Fibroblast of the aortic adventitia (primary cell): ENCODE measurements around the gene ALG8. TPM values are rescaled to one million over a fixed set of nuclear protein-coding genes. Genes with fewer than 3 reads are reported as not detected.

ENCODE experiments used
- DNase-seq: peaks from one replicate; pipeline ENCODE4 v3.0.0-alpha.2; 2010; ENCODE audit warnings: low read depth
- H3K4me3 ChIP-seq: 2 replicates; pipeline ENCODE4 v1.5.1; 2011; ENCODE audit warnings: low read depth, mild to moderate bottlenecking, control low read depth, low read length, moderate library complexity
- CTCF ChIP-seq: IDR thresholded peaks from 2 replicates; pipeline ENCODE4 v1.5.1; 2011; ENCODE audit warnings: mild to moderate bottlenecking, low read length, control low read depth, inconsistent platforms; ENCODE audit not compliant: insufficient read depth
- total RNA-seq: library from RNA; depleted of rRNA; stranded (reverse); fragments of >200 nt; gene quantifications from 2 replicates; pipeline ENCODE4 v1.2.3, GENCODE V29; 2012; ENCODE audit warnings: low replicate concordance

Gene ALG8
- total RNA-seq, 1 donor = 56.6 TPM

- DNase-seq = no peak
- H3K4me3 ChIP-seq = no peak overlapping the region
- no peak for TF ChIP-seq CTCF
Measured at GRCh38 chr11:78160557-78160956, 21.1 kb upstream of the ALG8 start.

- H3K4me3 ChIP-seq = no peak overlapping the region
- peak; percentile 87 for DNase-seq
- TF ChIP-seq CTCF = no peak
Measured at GRCh38 chr11:78158987-78159652, 19.7 kb upstream of the ALG8 start.

- peak; percentile 83 for DNase-seq
- TF ChIP-seq CTCF = no peak
Measured at GRCh38 chr11:78156127-78156844, 16.9 kb upstream of the ALG8 start.

GRCh38 chr11:78151804-78152203 lies 12.4 kb upstream of the ALG8 start:
- TF ChIP-seq CTCF = no peak
- DNase-seq = no peak
- H3K4me3 ChIP-seq = no peak overlapping the region

More at GRCh38 chr11:78156127-78156844, 16.9 kb upstream of the ALG8 start:
- H3K4me3 ChIP-seq = no peak overlapping the region

- no peak for TF ChIP-seq CTCF
Measured at GRCh38 chr11:78150754-78151153, 11.3 kb upstream of the ALG8 start.

GRCh38 chr11:78150346-78150745 lies 10.9 kb upstream of the ALG8 start:
- H3K4me3 ChIP-seq = no peak overlapping the region
- DNase-seq = no peak
- no peak for TF ChIP-seq CTCF

More at GRCh38 chr11:78150754-78151153, 11.3 kb upstream of the ALG8 start:
- no peak overlapping the region for H3K4me3 ChIP-seq
- DNase-seq = no peak

- no peak overlapping the region for H3K4me3 ChIP-seq
- peak; percentile 89 for DNase-seq
- TF ChIP-seq CTCF = peak; percentile 64
Measured at GRCh38 chr11:78149646-78150045, 10.2 kb upstream of the ALG8 start.
